Chondrocyte (in vitro differentiated cells): ENCODE measurements around the gene ACO1. TPM values are rescaled to one million over a fixed set of nuclear protein-coding genes. Genes with fewer than 3 reads are reported as not detected.

Experiments used
- DNase-seq: peaks from one replicate; pipeline ENCODE4 v3.0.0; 2021; ENCODE audit warnings: mixed read lengths, low spot score
- H3K27ac Mint-ChIP-seq: one replicate; pipeline ENCODE4 v1.8.0; 2021; ENCODE audit warnings: mild to moderate bottlenecking, moderate library complexity, mixed read lengths; ENCODE audit not compliant: unreplicated experiment
- H3K27me3 Mint-ChIP-seq: 2 replicates; pipeline ENCODE4 v1.8.0; 2021; ENCODE audit warnings: low read depth, mixed read lengths
- H3K36me3 Mint-ChIP-seq: 2 replicates; pipeline ENCODE4 v1.8.0; 2021; ENCODE audit warnings: low read depth, mixed read lengths
- H3K4me1 Mint-ChIP-seq: 2 replicates; pipeline ENCODE4 v1.8.0; 2021; ENCODE audit warnings: low read depth, mild to moderate bottlenecking, mixed read lengths
- H3K4me3 Mint-ChIP-seq: one replicate; pipeline ENCODE4 v1.8.0; 2021; ENCODE audit warnings: mild to moderate bottlenecking, moderate library complexity, mixed read lengths; ENCODE audit not compliant: unreplicated experiment
- H3K9me3 Mint-ChIP-seq: 2 replicates; pipeline ENCODE4 v1.8.0; 2021; ENCODE audit warnings: low read depth, mixed read lengths
- CTCF ChIP-seq: fragments of 200-600 bp; sonication (generic); IDR thresholded peaks from 2 replicates; pipeline ENCODE4 v1.5.0; 2021; ENCODE audit warnings: antibody characterized with exemption, mild to moderate bottlenecking, moderate library complexity
- total RNA-seq: library from RNA; stranded (reverse); gene quantifications from 3 replicates; pipeline ENCODE4 v1.2.1, GENCODE V29; 2021

Gene ACO1
- total RNA-seq, 1 donor from 2014 or later: 44.7 TPM

- Mint-ChIP-seq H3K4me1 (no peaks in the 10 kb centered on the region), H3K36me3 (peaks cover 3% of the 10 kb centered on the region), H3K9me3 (peaks cover 23% of the 10 kb centered on the region), H3K27me3 (peaks cover 12% of the 10 kb centered on the region), H3K4me3 (no peak overlapping the region), H3K27ac (no peak overlapping the region)
- TF ChIP-seq CTCF: no peak
- no peak for DNase-seq
Measured at GRCh38 chr9:32371679-32372078, 12.8 kb upstream of the ACO1 start.

- TF ChIP-seq CTCF: no peak
- no peak for DNase-seq
- H3K9me3 Mint-ChIP-seq: peaks cover 9% of the 10 kb centered on the region
- peaks cover 17% of the 10 kb centered on the region for H3K27me3 Mint-ChIP-seq
- H3K4me3 Mint-ChIP-seq: no peak overlapping the region
- no peak overlapping the region for H3K27ac Mint-ChIP-seq
- H3K36me3 Mint-ChIP-seq: peaks cover 1% of the 10 kb centered on the region
- H3K4me1 Mint-ChIP-seq: peaks cover 9% of the 10 kb centered on the region
Measured at GRCh38 chr9:32376285-32376684, 8.2 kb upstream of the ACO1 start.

- H3K27me3 Mint-ChIP-seq: peaks cover 12% of the 10 kb centered on the region
- H3K4me3 Mint-ChIP-seq: no peak overlapping the region
- no peaks in the 10 kb centered on the region for H3K36me3 Mint-ChIP-seq
- peaks cover 10% of the 10 kb centered on the region for H3K4me1 Mint-ChIP-seq
- H3K27ac Mint-ChIP-seq: no peak overlapping the region
- no peaks in the 10 kb centered on the region for H3K9me3 Mint-ChIP-seq
- TF ChIP-seq CTCF: peak; percentile 86
- DNase-seq: no peak
Measured at GRCh38 chr9:32378496-32378895, 5.9 kb upstream of the ACO1 start.

GRCh38 chr9:32378993-32379729 lies 5.3 kb upstream of the ACO1 start:
- H3K27ac Mint-ChIP-seq: no peak overlapping the region
- no peaks in the 10 kb centered on the region for H3K36me3 Mint-ChIP-seq
- H3K9me3 Mint-ChIP-seq: no peaks in the 10 kb centered on the region
- no peak for DNase-seq
- H3K27me3 Mint-ChIP-seq: peaks cover 12% of the 10 kb centered on the region
- H3K4me3 Mint-ChIP-seq: no peak overlapping the region
- H3K4me1 Mint-ChIP-seq: peaks cover 15% of the 10 kb centered on the region
- TF ChIP-seq CTCF: peak; percentile 84

GRCh38 chr9:32380944-32381343 lies 3.5 kb upstream of the ACO1 start:
- Mint-ChIP-seq H3K4me3 (no peak overlapping the region), H3K9me3 (no peaks in the 10 kb centered on the region), H3K27ac (no peak overlapping the region), H3K36me3 (no peaks in the 10 kb centered on the region), H3K4me1 (peaks cover 20% of the 10 kb centered on the region), H3K27me3 (peaks cover 12% of the 10 kb centered on the region)
- no peak for TF ChIP-seq CTCF
- no peak for DNase-seq
